MM.1S (cell line): ENCODE results near the gene KEAP1.

ENCODE experiments used
- EZH2 ChIP-seq: fragments of 300-600 bp; sonication (generic); optimal IDR thresholded peaks from 2 replicates; pipeline ENCODE3; 2017; ENCODE audit warnings: low read depth, mild to moderate bottlenecking, antibody characterized with exemption, low read length, mixed read lengths
- TF ChIP-seq, protein P1 (sequence below): fragments of 300-600 bp; sonication (generic); IDR thresholded peaks from 2 replicates; pipeline ENCODE4 v1.5.1; 2016; ENCODE audit warnings: antibody characterized with exemption, low read length, mixed read lengths

- no peak for TF ChIP-seq EZH2
- TF ChIP-seq, protein P1, sequence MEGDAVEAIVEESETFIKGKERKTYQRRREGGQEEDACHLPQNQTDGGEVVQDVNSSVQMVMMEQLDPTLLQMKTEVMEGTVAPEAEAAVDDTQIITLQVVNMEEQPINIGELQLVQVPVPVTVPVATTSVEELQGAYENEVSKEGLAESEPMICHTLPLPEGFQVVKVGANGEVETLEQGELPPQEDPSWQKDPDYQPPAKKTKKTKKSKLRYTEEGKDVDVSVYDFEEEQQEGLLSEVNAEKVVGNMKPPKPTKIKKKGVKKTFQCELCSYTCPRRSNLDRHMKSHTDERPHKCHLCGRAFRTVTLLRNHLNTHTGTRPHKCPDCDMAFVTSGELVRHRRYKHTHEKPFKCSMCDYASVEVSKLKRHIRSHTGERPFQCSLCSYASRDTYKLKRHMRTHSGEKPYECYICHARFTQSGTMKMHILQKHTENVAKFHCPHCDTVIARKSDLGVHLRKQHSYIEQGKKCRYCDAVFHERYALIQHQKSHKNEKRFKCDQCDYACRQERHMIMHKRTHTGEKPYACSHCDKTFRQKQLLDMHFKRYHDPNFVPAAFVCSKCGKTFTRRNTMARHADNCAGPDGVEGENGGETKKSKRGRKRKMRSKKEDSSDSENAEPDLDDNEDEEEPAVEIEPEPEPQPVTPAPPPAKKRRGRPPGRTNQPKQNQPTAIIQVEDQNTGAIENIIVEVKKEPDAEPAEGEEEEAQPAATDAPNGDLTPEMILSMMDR = no peak
Measured at GRCh38 chr19:10508036-10508435, 4.9 kb upstream of the KEAP1 start.
